MM.1S (cell line): ENCODE measurements around the gene JCAD.

Experiments used
- EZH2 ChIP-seq: fragments of 300-600 bp; sonication (generic); optimal IDR thresholded peaks from 2 replicates; pipeline ENCODE3; 2017; ENCODE audit warnings: low read depth, mild to moderate bottlenecking, antibody characterized with exemption, low read length, mixed read lengths
- EZH2phosphoT487 ChIP-seq: fragments of 300-600 bp; sonication (generic); IDR thresholded peaks from 2 replicates; pipeline ENCODE4 v1.6.1; 2018; ENCODE audit warnings: antibody characterized with exemption, low read length
- TF ChIP-seq, protein P1 (sequence below): fragments of 300-600 bp; sonication (generic); IDR thresholded peaks from 2 replicates; pipeline ENCODE4 v1.5.1; 2016; ENCODE audit warnings: antibody characterized with exemption, low read length, mixed read lengths

GRCh38 chr10:30095631-30096422, 36.4 kb upstream of the JCAD start:
- TF ChIP-seq, protein P1, sequence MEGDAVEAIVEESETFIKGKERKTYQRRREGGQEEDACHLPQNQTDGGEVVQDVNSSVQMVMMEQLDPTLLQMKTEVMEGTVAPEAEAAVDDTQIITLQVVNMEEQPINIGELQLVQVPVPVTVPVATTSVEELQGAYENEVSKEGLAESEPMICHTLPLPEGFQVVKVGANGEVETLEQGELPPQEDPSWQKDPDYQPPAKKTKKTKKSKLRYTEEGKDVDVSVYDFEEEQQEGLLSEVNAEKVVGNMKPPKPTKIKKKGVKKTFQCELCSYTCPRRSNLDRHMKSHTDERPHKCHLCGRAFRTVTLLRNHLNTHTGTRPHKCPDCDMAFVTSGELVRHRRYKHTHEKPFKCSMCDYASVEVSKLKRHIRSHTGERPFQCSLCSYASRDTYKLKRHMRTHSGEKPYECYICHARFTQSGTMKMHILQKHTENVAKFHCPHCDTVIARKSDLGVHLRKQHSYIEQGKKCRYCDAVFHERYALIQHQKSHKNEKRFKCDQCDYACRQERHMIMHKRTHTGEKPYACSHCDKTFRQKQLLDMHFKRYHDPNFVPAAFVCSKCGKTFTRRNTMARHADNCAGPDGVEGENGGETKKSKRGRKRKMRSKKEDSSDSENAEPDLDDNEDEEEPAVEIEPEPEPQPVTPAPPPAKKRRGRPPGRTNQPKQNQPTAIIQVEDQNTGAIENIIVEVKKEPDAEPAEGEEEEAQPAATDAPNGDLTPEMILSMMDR: no peak
- TF ChIP-seq EZH2 (no peak), EZH2phosphoT487 (no peak)
